PC-3 (cell line): ENCODE data around the gene FKBP1A. TPM values are rescaled to one million over a fixed set of nuclear protein-coding genes. Genes with fewer than 3 reads are reported as not detected.

Experiments used
- ATAC-seq: fragments of 200-7000 bp; cut with Tn5 transposase; 2 replicates; pipeline ENCODE4 v1.9.1; 2020; ENCODE audit warnings: mild to moderate bottlenecking, moderate library complexity
- BruUV-seq: library from RNA; stranded (reverse); fragments of 400-500 nt; replicated peaks from 2 replicates; lab custom pipeline; 2021; lab: Mats Ljungman, UMichigan
- CTCF ChIA-PET: fragments of 300-600 bp; sonication (Branson Sonifier 250); formaldehyde crosslinking; loops from one replicate; lab custom pipeline; 2022; ENCODE audit warnings: antibody characterized with exemption; lab: Charles Lee
- POLR2A ChIA-PET: fragments of 300-600 bp; sonication (Branson Sonifier 250); formaldehyde crosslinking; loops from one replicate; lab custom pipeline; 2022; ENCODE audit warnings: antibody characterized with exemption; ENCODE audit not compliant: unreplicated experiment; lab: Charles Lee
- DNase-seq: peaks from one replicate; pipeline ENCODE4 v3.0.0-alpha.2; 2015
- H2AFZ ChIP-seq: fragments of 300-600 bp; sonication (generic); 2 replicates; pipeline ENCODE4 v1.6.0; 2016; ENCODE audit warnings: antibody characterized with exemption, low read length
- H3F3A ChIP-seq: fragments of 300-600 bp; sonication (generic); one replicate; pipeline ENCODE4 v1.6.0; 2017; ENCODE audit warnings: antibody characterized with exemption, low read length, control low read depth, mild to moderate bottlenecking; ENCODE audit not compliant: unreplicated experiment
- H3K27ac ChIP-seq: fragments of 300-600 bp; sonication (generic); 2 replicates; pipeline ENCODE4 v1.5.1; 2016; ENCODE audit warnings: mild to moderate bottlenecking, low read length
- H3K27me3 ChIP-seq: fragments of 300-600 bp; sonication (generic); 2 replicates; pipeline ENCODE4 v1.6.1; 2016; ENCODE audit warnings: low read length, mixed read lengths
- H3K36me3 ChIP-seq: fragments of 300-600 bp; sonication (generic); 2 replicates; pipeline ENCODE4 v1.6.1; 2016; ENCODE audit warnings: low read depth, mixed run types, low read length, mixed read lengths
- H3K4me1 ChIP-seq: fragments of 300-600 bp; sonication (generic); 2 replicates; pipeline ENCODE4 v1.5.1; 2016; ENCODE audit warnings: low read length; ENCODE audit not compliant: insufficient read depth
- H3K4me2 ChIP-seq: fragments of 300-600 bp; sonication (generic); 2 replicates; pipeline ENCODE4 v1.6.0; 2016; ENCODE audit warnings: low read length
- H3K4me3 ChIP-seq: fragments of 300-600 bp; sonication (generic); 2 replicates; pipeline ENCODE4 v1.5.1; 2016; ENCODE audit warnings: mild to moderate bottlenecking, low read length, mixed read lengths
- H3K79me2 ChIP-seq: fragments of 300-600 bp; sonication (generic); 2 replicates; pipeline ENCODE4 v1.6.1; 2017; ENCODE audit warnings: low read length, mixed read lengths
- H3K9ac ChIP-seq: fragments of 300-600 bp; sonication (generic); 2 replicates; pipeline ENCODE4 v1.6.0; 2016; ENCODE audit warnings: mild to moderate bottlenecking, low read length
- H3K9me2 ChIP-seq: fragments of 300-600 bp; sonication (generic); replicated peaks from 2 replicates; pipeline ENCODE4 v1.6.1; 2016; ENCODE audit warnings: mixed run types, low read length, mixed read lengths
- H3K9me3 ChIP-seq: fragments of 300-600 bp; sonication (generic); 2 replicates; pipeline ENCODE4 v1.6.1; 2016; ENCODE audit warnings: low read length, mixed read lengths
- H4K20me1 ChIP-seq: fragments of 300-600 bp; sonication (generic); 2 replicates; pipeline ENCODE4 v1.6.1; 2016; ENCODE audit warnings: low read length, mixed read lengths
- CTCF ChIP-seq: fragments of 300-600 bp; sonication (generic); conservative IDR thresholded peaks from 2 replicates; pipeline ENCODE4 v1.5.1; 2017; ENCODE audit warnings: antibody characterized with exemption, low read depth, mild to moderate bottlenecking, low read length
- EZH2 ChIP-seq: fragments of 300-600 bp; sonication (generic); IDR thresholded peaks from one replicate; pipeline ENCODE4 v1.6.1; 2017; ENCODE audit warnings: antibody characterized with exemption, mild to moderate bottlenecking, low read length; ENCODE audit not compliant: unreplicated experiment
- EZH2phosphoT487 ChIP-seq: fragments of 300-600 bp; sonication (generic); IDR thresholded peaks from 2 replicates; pipeline ENCODE4 v1.6.1; 2018; ENCODE audit warnings: mild to moderate bottlenecking, antibody characterized with exemption, low read length, borderline replicate concordance
- intact Hi-C: fragments of 100-400 bp; cut with micrococcal nuclease; formaldehyde crosslinking; loops from 2 replicates; pipeline ENCODE4 v1.9.0; 2023
- total RNA-seq: library from RNA; depleted of rRNA; stranded (reverse); fragments of >200 nt; gene quantifications from 2 replicates; pipeline ENCODE4 v1.2.3, GENCODE V29; 2014

Gene FKBP1A
- total RNA-seq, 1 experiment from 2014 or later = 178 TPM

DNA sequence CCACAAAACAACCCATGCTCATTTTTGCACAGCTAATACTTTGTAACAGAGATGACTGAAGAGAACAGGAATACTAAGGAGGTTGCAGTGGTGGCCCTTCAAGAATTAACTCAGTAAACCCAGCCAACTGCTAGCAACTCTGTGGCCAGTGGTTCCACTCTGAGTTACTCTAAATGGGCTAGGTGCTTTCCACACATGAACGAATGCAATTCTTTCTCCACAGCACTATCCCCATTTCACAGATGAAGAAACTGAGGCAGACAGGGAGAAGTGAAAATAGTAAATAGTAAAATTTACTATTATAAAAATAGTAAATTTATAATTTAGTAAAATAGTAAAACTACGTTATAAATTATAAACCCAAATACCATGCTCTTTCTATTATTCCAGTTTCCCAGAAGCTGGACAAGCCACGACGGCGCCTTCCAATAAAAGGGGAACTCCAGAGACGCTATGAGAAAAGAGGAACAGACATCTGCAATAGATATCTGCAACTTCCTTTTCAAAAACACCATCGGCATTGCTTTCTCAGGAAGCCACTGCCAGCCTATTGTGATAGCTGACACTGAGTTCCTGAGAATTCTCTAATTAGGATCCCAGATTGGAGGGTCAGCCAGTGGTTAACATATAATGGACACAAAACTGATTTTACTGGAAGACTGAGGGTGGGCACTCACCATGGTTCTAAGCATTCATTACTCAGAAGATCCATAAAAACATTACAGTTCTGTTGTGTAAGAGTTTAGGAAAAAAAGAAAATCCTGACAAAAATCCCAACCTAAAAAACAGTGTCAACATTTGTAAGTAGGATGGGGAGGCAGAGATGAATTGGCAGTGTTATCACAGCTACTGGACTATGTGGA, 16.2 kb downstream of the FKBP1A start:
- POLR2A ChIA-PET = no interaction called here
- Histone ChIP-seq H4K20me1 (peaks cover 75% of the 10 kb centered on the region), H3K36me3 (peaks cover 68% of the 10 kb centered on the region)

GRCh38 chr20:1376007-1376406, 16.8 kb downstream of the FKBP1A start:
- Histone ChIP-seq H3F3A (peaks cover 17% of the 10 kb centered on the region), H3K79me2 (peaks cover 99% of the 10 kb centered on the region), H3K9ac (no peak overlapping the region), H3K27me3 (no peaks in the 10 kb centered on the region), H3K9me2 (no peaks in the 10 kb centered on the region), H3K9me3 (no peaks in the 10 kb centered on the region), H3K4me1 (peaks cover 71% of the 10 kb centered on the region), H3K4me3 (no peak overlapping the region), H2AFZ (no peak overlapping the region), H3K36me3 (peaks cover 70% of the 10 kb centered on the region), H4K20me1 (peaks cover 73% of the 10 kb centered on the region), H3K4me2 (no peak overlapping the region), H3K27ac (no peak overlapping the region)
- CTCF ChIA-PET = no interaction called here
- DNase-seq (no peak), ATAC-seq (no peak)
- BruUV-seq = no TSS peak
- intact Hi-C loops = no loop called here
- POLR2A ChIA-PET = no interaction called here
- no peak for TF ChIP-seq EZH2
- TF ChIP-seq EZH2phosphoT487 = no peak
- no peak for TF ChIP-seq CTCF

More for the DNA sequence above, 16.2 kb downstream of the FKBP1A start:
- DNase-seq (no peak), ATAC-seq (no peak)
- no peak overlapping the region for H3K4me2 ChIP-seq
- H3K4me1 ChIP-seq = peaks cover 71% of the 10 kb centered on the region
- CTCF ChIA-PET = interaction anchor here (0.6 kb wide), 1 partner anchor 17 kb away, joined by 3 read pairs; no protein-coding TSS in a partner anchor
- intact Hi-C loops = no loop called here
- peak overlapping the region; percentile 78 for H3K27ac ChIP-seq
- H3K9me2 ChIP-seq = no peaks in the 10 kb centered on the region
- peaks cover 99% of the 10 kb centered on the region for H3K79me2 ChIP-seq
- H3K27me3 ChIP-seq = no peaks in the 10 kb centered on the region
- no peak overlapping the region for H2AFZ ChIP-seq
- no peaks in the 10 kb centered on the region for H3K9me3 ChIP-seq
- TF ChIP-seq CTCF (no peak), EZH2phosphoT487 (no peak), EZH2 (no peak)
- peaks cover 17% of the 10 kb centered on the region for H3F3A ChIP-seq
- BruUV-seq = no TSS peak
- no peak overlapping the region for H3K4me3 ChIP-seq
- H3K9ac ChIP-seq = no peak overlapping the region

DNA sequence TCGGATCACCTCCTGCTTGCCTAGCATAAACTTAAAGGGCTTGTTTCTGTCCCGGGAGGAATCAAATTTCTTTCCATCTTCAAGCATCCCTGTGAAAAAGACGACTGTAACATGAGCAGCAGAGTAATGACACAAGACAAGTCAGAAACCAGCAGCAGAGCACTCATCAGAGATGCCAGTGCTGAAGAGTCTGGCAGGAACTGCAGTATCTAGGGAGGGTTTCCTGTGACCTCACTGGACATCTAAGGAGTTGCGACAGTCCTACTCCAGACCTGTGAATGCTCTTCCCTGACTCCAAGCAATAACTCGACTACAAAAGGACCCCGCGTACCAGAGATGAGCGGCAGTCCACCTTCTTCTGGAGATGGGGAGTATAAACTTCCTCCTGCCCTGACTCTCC, 17.3 kb downstream of the FKBP1A start:
- ATAC-seq (peak; percentile 15; the same call in 1 of the 2 replicates), DNase-seq (peak; percentile 43)
- Histone ChIP-seq H3K79me2 (peaks cover 99% of the 10 kb centered on the region), H3F3A (peaks cover 17% of the 10 kb centered on the region), H3K4me2 (no peak overlapping the region), H2AFZ (no peak overlapping the region), H3K9ac (no peak overlapping the region), H3K9me3 (no peaks in the 10 kb centered on the region), H3K4me3 (no peak overlapping the region), H4K20me1 (peaks cover 68% of the 10 kb centered on the region), H3K4me1 (peaks cover 73% of the 10 kb centered on the region), H3K27ac (no peak overlapping the region), H3K27me3 (no peaks in the 10 kb centered on the region), H3K36me3 (peaks cover 70% of the 10 kb centered on the region), H3K9me2 (no peaks in the 10 kb centered on the region)
- CTCF ChIA-PET = no interaction called here
- no peak for TF ChIP-seq CTCF
- TF ChIP-seq EZH2 = no peak
- no peak for TF ChIP-seq EZH2phosphoT487
- POLR2A ChIA-PET = no interaction called here
- BruUV-seq = no TSS peak
- intact Hi-C loops = no loop called here
